Inferior parietal cortex (tissue), 1 donor: ENCODE data around the gene HINT1.

Experiments used
- DNase-seq: peaks from one replicate; pipeline ENCODE4 v3.0.0-alpha.2; 2016; ENCODE audit errors: extremely low spot score

HINT1 gene

GRCh38 chr5:131109540-131110255 lies 55.4 kb downstream of the HINT1 start:
- DNase-seq: peak; percentile 84
